GM19438 (cell line): ENCODE data around the gene ADA.
"Not testable (repeated sequence)": the region's sequence is repeated elsewhere in the genome, so short reads cannot be mapped to it uniquely, and the experiment has no call there.

Experiments used
- ATAC-seq: cut with Tn5 transposase; IDR thresholded peaks from one replicate; pipeline ENCODE4 v1.9.1; 2021; ENCODE audit warnings: low read depth; ENCODE audit not compliant: unreplicated experiment

Gene ADA

DNA sequence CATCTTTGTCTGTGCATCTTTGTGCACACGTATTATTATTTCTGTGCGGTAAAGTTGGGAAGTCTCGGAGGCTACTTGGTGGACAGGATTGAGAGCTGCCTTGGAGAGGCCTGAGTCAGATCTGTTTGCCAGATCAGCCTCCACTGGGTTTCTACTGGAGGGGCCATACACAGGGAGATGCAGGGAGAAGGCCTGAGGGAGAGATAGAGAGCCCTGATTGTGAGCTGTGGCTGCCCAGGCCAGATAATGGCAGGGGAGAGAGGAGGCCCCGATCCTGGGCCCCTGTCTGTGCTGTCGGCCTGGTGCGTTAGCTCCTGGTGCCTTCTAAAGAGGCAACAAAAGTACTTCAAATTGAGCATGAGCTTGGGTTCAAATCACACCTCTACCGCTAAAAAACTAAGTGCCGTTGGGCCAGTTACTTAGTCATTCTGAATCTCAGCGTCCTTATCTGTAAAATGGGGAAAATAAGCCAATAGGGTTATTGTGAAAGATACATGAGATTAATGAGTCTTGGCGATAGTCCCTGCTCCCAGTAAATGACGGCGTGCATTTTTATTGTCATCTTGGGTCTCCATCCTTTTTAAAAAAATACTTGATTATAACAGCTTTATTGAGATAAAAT, 27.6 kb upstream of the ADA start:
- ATAC-seq = no peak

DNA sequence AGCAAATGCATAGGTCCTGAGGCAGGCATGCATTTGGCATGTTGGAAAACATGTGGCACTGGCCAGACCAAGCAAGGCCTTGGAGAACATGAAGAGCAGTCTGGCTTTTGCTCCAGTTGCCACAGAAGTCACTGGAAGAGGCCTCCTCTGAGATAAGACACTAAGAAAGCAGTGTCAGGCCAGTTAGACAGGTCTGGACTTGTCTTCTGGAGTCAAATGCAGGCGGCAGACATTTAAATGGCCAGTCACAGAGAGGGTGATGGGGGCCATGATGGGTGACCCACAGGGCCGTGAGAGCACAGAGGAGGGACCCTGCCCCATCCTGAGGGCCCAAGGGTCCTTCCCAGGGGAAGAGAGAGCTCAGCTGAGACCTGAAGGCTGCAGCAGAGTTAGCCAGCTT, 26.7 kb upstream of the ADA start:
- no peak for ATAC-seq

DNA sequence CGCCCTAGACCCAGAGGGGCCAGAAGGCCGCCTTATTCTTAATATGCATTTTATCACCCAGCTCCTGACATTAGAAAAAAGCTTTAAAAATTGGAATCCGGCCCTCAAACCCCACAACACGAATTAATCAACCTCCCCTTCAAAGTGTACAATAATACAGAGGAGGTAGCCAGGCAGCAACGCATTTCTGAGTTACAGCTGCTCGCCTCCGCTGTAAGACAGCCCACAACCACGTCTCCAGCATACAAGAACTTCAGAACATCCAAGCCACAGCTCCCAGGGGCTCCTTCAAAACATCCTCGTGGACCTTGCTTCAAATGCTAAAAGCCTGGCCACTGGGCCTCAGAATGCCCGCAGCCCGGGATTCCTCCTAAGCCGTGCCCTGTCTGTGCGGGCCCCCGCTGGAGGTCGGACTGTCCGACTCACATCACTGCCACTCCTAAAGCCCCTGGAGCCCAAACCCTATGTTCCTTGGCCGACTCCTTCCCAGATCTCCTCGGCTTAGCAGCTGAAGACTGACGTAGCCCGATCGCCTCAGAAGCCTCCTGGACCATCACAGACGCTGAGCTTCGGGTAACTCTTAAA, 20.9 kb upstream of the ADA start:
- not testable (repeated sequence) for ATAC-seq

DNA sequence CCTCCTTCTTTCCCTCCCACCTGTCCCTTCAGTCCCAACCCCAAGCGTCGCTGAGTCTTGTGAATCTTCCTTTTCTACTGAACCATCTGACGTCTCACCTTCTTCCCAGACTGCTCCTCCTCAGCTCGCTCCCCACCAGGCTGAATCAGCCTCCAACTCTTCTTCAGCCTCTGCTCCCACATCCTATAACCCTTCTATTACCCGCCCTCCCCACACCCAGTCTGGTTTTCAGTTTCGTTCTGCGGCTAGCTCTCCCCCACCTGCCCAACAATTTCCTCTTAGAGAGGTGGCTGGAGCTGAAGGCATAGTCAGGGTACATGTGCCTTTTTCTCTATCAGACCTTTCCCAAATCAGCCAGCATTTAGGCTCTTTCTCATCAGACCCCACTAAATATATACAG, 20.0 kb upstream of the ADA start:
- ATAC-seq = not testable (repeated sequence)

DNA sequence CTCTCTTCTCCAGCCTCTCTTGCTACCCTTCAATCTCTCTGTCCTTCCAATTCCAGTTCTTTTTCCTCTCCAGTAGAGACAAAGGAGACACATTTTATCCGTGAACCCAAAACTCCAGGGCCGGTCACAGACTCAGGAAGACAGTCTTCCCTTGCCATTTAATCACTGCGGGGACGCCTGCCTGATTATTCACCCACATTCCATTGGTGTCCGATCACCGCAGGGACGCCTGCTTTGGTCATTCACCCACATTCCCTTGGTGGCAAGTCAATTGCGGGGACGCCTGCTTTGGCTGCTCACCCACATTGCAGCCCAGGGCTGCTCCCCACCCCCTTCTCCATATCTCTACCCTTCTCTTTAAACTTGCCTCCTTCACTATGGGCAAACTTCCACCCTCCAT, 19.4 kb upstream of the ADA start:
- ATAC-seq = not testable (repeated sequence)

DNA sequence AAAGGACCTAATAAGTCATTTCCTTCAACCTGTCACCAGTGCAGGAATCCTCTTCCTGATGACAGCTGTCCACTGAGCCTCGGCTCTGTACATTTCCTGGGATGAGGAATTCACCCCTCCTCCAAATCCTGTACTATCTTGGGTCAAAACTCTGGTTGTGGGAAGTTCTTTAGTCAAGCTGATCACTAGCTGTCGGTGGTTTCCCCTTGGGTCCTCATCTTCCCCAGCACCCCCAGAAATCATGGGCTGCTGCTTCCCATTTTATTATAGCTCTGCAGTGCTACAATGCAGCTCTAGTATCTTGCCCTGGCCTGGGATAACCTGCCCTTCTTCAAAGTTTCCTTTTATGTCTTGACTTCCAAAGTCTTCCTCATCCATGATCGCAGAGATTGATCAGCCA, 14.6 kb upstream of the ADA start:
- no peak for ATAC-seq

DNA sequence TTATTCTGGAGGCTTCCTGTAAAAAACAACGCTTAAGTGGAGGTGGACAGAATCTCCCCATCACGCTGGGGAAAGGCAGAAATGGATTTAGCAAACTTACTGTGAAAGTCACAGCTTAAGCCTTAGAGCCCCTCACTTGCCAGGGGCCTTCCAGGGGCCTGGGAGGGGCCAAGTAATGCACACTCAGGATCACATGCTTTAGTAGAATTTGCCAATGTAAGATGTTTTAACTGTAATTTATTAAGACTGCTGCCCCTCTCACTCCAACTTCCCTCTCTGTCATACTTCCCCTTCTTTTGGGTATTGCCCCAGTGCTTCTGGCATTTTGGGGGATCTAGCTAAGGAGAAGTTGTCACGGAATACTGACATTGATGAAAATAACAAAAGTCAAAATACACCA, 12.6 kb upstream of the ADA start:
- no peak for ATAC-seq

DNA sequence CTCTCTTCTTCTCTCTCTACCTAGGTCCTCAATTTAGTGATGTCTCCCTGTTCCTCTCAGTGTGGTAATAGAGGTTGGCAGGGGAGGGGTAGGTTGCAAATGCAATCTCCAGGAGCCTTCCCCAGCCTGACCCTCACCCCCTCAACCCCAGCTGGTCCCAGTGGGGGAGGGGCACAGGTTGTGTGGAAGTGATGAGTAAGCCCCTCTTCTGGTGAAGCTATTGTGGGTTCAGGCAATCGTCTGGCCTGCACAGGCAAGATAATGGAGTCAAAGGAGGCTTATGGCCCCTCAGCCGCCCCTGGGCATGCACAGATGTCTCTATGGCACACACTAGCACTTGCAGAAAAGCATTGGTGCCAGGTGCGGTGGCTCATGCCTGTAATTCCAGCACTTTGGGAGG, 10.8 kb upstream of the ADA start:
- ATAC-seq = no peak

DNA sequence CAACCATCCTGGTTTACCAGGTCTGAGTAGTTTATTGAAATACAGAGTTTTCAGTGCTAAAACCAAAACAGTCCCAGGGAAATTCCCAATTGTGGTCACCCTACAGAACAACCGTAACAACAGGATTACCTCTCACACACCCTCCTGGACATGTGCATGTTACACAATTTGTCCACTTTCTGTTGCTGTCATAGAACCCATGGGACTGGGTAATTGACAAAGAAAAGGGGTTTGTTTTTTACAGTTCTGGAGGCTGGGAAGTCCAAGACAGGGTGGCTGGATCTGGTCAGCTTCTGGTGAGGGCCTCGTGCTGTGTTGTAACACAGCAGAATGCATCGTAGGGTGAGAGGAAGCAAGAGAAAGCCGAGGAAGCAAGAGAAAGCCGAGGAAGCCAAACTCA, 9.1 kb upstream of the ADA start:
- ATAC-seq = no peak

DNA sequence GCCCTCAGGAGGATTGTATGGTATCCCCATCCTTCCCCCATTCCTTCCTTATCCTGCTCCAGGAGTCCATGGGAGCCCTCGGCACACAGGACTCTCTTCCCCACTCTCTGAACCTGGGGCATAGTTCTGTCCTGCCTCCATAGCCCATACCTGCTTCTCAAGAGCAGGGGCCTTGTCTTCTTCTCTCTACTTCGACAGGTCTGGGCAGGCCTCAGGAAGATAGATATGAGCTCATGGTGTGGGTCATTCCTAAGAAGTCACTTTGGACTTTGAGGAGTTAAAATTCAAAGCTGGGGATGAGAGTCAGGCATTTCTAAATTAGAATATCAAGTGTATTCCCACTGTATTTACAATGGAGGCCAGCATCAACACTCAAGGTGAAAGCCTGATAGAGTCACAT, 8.4 kb upstream of the ADA start:
- no peak for ATAC-seq

DNA sequence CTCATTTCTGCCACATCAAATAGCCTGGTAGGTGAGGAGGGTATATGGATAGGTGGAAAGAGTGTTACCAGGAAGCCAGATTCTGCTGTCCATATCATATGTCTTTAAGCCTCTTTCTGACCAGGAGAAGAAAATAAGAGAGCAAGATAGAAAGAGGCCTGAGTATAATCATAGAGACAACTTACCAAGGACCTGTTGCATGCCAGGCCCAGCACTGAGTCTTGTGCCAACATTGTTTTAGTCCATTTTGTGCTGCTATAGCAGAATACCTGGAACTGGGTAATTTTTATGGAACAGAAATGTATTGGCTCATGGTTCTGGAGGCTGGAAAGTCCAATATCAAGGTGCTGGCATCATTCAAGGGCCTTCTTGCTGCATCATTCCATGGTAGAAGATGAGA, 7.3 kb upstream of the ADA start:
- ATAC-seq = no peak

DNA sequence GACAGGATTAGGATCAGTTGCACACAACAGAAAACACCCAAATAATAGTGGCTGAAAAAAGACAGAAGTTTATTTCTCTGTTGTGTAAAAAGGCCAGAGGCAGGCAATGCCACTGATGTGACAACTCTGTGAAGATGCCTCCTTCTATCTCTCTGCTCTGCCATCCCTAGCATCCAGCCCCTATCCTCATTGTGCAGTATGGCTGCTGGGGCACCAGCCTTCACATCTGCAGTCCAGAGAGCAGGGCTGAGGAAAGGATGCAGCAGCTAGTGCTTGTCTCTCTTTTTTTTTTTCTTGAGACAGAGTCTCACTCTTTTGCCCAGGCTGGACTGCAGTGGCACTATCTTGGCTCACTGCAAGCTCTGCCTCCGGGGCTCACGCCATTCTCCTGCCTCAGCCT, 6.4 kb upstream of the ADA start:
- ATAC-seq = no peak

DNA sequence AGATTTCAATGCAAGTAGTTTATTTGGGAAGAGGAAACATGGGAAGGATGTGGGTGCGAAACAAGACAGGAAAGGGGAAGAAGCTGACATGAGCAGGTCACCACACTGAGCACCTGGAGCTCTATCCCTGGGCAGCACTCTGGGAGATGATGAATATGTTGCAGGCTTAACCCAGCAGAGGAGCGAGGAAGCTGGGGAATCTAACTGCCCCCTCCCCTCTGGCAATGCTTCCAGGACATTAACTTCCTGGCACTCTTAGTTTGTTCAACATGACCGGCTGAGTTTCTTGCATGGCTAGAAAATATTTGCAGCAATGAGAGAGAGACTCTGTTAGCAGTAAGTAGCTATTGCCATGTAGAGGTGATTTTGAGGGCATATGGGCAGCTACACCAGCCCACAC, 4.9 kb upstream of the ADA start:
- ATAC-seq = no peak

DNA sequence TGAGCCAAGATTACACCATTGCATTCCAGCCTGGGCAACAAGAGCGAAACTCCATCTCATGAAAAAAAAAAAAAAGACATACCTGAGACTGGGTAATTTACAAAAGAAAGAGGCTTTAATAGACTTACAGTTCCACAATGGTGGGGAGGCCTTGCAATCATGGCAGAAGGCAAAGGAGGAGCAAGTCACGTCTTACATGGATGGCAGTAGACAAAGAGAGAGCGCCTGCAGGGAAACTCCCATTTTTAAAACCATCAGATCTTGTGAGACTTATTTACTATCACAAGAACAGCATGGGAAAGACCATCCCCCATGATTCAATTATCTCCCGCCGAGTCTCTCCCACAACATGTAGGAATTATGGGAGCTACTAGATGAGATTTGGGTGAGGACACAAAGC, 2.7 kb upstream of the ADA start:
- not testable (repeated sequence) for ATAC-seq

DNA sequence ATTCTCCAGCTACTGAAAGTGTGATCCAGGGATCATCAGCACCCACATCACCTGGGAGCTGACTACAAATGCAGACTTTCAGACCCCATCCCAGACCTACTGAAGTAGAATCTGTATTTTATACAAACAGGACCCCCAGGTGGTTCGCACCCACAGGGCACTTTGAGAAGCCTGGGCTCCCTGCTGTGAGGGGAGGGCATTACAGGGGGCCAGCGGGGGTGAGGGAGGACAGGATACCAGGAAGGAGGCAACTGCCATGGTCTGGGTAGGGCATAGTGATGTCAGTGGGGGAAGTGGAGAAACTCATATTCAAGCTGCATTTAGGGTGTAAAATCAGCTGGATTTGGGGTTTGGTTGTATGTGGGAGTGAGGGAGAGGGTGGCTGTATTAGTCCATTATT, 2.0 kb upstream of the ADA start:
- ATAC-seq = no peak

DNA sequence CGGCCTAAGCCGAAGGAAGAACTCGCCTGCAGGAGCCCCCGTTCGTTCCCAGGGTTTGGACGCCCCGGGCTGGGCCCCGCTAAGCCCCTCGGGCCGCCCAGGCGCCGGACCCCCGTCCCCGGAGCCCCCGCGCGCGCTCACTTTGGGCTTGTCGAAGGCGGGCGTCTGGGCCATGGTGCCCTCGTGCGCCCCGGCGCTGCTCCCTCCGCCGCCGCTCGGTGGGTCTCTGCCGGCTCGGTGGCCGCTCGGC, 140 bp downstream of the ADA start:
- no peak for ATAC-seq

DNA sequence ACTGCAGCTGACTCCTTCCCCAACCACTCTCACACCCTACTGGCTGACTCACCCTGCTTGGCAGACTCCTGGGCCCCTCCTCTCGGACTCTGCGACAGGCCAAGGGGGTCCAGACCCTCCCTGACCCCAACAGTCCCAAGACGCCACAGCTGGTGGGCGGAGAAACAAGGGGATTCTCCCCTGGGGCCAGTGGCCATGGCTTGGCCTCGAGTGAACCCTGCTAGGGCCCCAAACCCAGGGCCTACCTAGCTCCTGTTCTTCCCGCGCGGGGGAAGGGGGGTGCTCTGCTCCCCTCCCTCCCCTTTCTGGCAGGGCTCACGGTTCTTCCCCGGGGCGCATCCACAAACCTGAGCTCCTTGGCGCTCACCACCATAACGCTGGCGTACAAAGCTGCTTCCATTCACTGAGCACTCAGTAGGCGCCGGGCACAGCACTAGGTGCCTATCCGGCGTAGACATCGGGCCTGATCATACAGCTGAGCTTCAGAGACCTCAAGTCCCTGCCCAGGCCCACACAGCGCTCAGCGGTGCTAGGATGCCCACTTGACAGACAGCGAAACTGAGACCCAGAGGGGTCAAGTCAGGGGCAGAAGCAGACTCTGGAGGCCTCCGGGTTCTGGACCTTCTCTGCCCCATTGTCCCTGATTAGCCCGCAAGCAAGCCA, 597 bp downstream of the ADA start:
- ATAC-seq = no peak

DNA sequence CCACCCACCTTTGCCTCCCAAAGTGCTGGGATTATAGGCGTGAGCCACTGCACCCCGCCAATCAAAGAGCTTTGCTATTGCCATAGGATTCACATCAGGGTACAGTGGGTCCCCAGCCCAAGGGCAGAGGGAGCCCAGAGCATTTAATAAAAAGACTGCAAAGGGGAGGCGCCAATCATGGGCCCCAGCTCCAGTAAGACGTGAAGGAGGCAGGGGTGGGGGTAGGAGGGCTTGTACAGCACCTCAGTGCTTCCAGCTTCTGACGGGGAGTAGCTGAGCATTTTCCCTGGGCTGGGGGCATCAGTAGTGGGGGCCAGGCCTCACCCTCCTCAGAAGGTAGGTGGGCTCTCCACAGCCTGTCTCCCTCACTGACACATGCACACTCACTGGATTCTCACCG, 1.5 kb downstream of the ADA start:
- ATAC-seq = no peak

DNA sequence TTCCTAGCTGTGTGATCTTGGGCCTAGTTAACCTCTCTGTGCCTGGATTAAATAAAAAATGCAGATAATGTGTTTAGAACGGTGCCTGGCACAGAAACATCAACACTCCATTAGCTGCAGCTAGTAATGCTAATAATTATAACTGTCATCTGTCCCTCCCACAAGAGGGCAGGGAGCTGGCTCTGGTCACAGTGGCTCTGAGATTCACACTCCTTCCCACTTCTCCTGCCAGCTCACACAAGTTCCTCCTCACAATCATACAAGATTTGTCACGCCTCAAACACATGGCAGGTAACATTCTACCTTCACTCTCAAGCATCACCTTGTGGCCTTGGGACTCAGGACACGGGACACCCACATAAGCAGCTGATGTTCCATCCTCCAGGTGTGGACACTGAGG, 2.4 kb downstream of the ADA start:
- ATAC-seq = no peak

DNA sequence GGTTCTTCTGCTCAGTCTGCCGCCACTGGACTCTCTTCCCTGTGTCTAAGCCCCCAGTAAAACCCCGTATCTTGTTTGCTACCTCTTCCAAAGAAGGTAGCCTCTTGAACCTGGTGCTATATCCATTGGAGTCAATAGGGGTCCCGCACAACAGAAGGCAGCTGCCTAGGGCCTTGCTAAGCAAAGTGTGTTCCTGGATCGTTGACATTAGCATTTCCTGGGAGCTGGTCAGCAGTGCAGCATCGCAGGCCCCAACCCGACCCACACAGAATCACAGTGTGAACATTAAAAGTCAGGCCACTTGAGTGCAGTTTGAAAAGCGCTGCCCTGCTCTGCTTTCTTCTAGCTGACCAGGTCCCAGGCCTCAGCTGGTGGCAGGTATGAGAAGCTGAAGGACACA, 2.9 kb downstream of the ADA start:
- no peak for ATAC-seq

DNA sequence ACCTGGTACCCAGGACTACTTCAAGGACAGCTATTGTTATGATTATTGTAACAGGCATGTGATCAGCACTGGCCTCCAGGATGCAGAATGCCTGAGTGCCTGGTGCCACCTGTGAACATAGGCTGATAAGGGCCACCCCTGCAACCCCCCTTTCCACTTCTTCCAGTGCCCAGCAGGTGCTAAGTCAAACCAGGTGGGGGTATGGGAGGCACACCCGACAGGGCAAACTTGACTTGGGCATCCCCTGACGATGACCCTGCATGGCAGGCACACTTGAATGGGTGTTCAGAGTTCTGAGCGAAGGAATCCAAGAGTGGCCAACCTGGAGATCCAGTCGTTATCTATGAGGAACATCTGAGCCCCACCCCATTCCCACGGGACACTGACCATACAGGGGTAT, 3.4 kb downstream of the ADA start:
- ATAC-seq = no peak

DNA sequence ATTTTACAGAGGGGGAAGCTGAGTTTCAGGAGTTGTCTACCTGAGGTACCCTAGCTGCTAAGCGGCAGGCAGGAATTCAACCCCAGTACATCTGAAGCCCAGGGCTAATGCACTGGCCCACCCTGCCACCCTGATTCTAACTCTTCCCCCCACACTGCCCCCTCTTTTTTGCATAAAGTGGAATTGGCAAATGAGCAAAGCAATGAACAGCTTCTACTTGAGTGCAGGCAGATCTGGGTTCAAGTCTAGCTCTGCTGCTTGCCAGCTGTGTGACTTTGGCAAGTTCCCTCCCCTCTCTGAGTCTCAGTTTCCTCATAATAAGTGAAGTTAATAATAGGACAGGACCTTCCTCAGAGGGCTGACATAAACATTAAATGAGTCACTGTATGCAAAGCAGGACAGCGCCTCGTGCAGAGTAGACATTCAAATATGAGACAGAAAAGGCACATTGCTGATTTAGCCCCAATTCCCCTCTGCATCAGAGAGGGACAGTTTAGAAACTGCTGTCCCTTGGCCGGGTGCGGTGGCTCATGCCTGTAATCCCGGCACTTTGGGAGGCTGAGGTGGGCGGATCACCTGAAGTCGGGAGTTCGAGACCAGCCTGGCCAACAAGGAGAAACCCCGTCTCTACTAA, 4.7 kb downstream of the ADA start:
- ATAC-seq = peak; percentile 40
